Thoracic aorta (tissue), 2 donors: ENCODE data around the gene RAB5A. TPM values are rescaled to one million over a fixed set of nuclear protein-coding genes. Genes with fewer than 3 reads are reported as not detected.

Experiments
- ATAC-seq: fragments of 150-250 bp; one replicate; pipeline ENCODE4 v1.8.0; 2017; ENCODE audit warnings: low read depth; ENCODE audit not compliant: insufficient number of reproducible peaks, low FRiP score
- DNase-seq: peaks from one replicate; pipeline ENCODE4 v3.0.0-alpha.2; 2020; ENCODE audit warnings: low spot score
- H3K27ac ChIP-seq, 2 donors: fragments of 200-600 bp; sonication (generic); 1 replicate in 1 of 2; 2 replicates in 1 of 2; pipeline ENCODE4 v1.5.1; 2016; ENCODE audit warnings: mild to moderate bottlenecking in 2 of 2, moderate library complexity in 2 of 2
- H3K27me3 ChIP-seq: fragments of 200-600 bp; sonication (generic); replicated peaks from 2 replicates; pipeline ENCODE4 v1.6.0; 2016; ENCODE audit warnings: mild to moderate bottlenecking; ENCODE audit not compliant: insufficient read depth
- H3K36me3 ChIP-seq: fragments of 200-600 bp; sonication (generic); one replicate; pipeline ENCODE4 v1.5.1; 2016
- H3K4me1 ChIP-seq, 2 donors: fragments of 200-600 bp; sonication (generic); 1 replicate in 1 of 2; 2 replicates in 1 of 2; pipeline versions ENCODE4 v1.5.1 to v1.6.0; 2016; ENCODE audit warnings: low read depth in 2 of 2, mild to moderate bottlenecking in 1 of 2; ENCODE audit not compliant: control insufficient read depth in 1 of 2
- H3K4me3 ChIP-seq: fragments of 200-600 bp; sonication (generic); 2 replicates; pipeline ENCODE4 v1.5.1; 2016; ENCODE audit warnings: mild to moderate bottlenecking
- H3K9me3 ChIP-seq: fragments of 200-600 bp; sonication (generic); 2 replicates; pipeline ENCODE4 v1.5.1; 2016
- CTCF ChIP-seq: fragments of 200-600 bp; sonication (generic); IDR thresholded peaks from one replicate; pipeline ENCODE4 v1.5.1; 2019; ENCODE audit warnings: antibody characterized with exemption
- total RNA-seq, 2 donors: library from RNA; depleted of rRNA; stranded (reverse); fragments of >200 nt; gene quantifications; one replicate each; pipeline versions ENCODE4 v1.1.0 to v1.2.3, GENCODE V29; 2016

The RAB5A gene
- total RNA-seq, 2 donors from 2014 or later, result 86.0 to 86.8 TPM

- Histone ChIP-seq H3K4me1 (no peaks in the 10 kb centered on the region), H3K27me3 (no peaks in the 10 kb centered on the region), H3K36me3 (no peaks in the 10 kb centered on the region), H3K9me3 (no peaks in the 10 kb centered on the region), H3K27ac (no peak overlapping the region), H3K4me3 (no peak overlapping the region)
- ATAC-seq, result no peak
- no peak for TF ChIP-seq CTCF
- no peak for DNase-seq
Observed at GRCh38 chr3:19903649-19904048, 43.2 kb upstream of the RAB5A start.

- H3K9me3 ChIP-seq, result peaks cover 8% of the 10 kb centered on the region
- no peaks in the 10 kb centered on the region for H3K27me3 ChIP-seq
- H3K36me3 ChIP-seq, result no peaks in the 10 kb centered on the region
- H3K4me3 ChIP-seq, result no peak overlapping the region
- H3K4me1 ChIP-seq, result no peaks in the 10 kb centered on the region
- ATAC-seq (no peak), DNase-seq (no peak)
- H3K27ac ChIP-seq, result no peak overlapping the region
- no peak for TF ChIP-seq CTCF
Observed at GRCh38 chr3:19907523-19907922, 39.4 kb upstream of the RAB5A start.

- no peak for TF ChIP-seq CTCF
- H3K9me3 ChIP-seq, result peaks cover 12% of the 10 kb centered on the region
- DNase-seq, result no peak
- no peaks in the 10 kb centered on the region for H3K27me3 ChIP-seq
- no peaks in the 10 kb centered on the region for H3K4me1 ChIP-seq
- no peak overlapping the region for H3K4me3 ChIP-seq
- no peak for ATAC-seq
- no peak overlapping the region for H3K27ac ChIP-seq
- no peaks in the 10 kb centered on the region for H3K36me3 ChIP-seq
Observed at GRCh38 chr3:19911452-19911851, 35.4 kb upstream of the RAB5A start.

GRCh38 chr3:19917167-19917566 is 29.7 kb upstream of the RAB5A start:
- ATAC-seq (no peak), DNase-seq (no peak)
- Histone ChIP-seq H3K27me3 (no peaks in the 10 kb centered on the region), H3K27ac (no peak overlapping the region), H3K36me3 (no peaks in the 10 kb centered on the region), H3K4me1 (no peaks in the 10 kb centered on the region), H3K4me3 (no peak overlapping the region), H3K9me3 (peaks cover 4% of the 10 kb centered on the region)
- no peak for TF ChIP-seq CTCF

- Histone ChIP-seq H3K9me3 (no peaks in the 10 kb centered on the region), H3K36me3 (no peaks in the 10 kb centered on the region), H3K4me1 (no peaks in the 10 kb centered on the region), H3K4me3 (no peak overlapping the region), H3K27me3 (no peaks in the 10 kb centered on the region), H3K27ac (no peak overlapping the region)
- no peak for TF ChIP-seq CTCF
- no peak for ATAC-seq
- DNase-seq, result no peak
Observed at GRCh38 chr3:19920401-19921080, 26.4 kb upstream of the RAB5A start.
